Activated CD8-positive, alpha-beta T cell treated with anti-CD3 and anti-CD28 coated beads for 36 hours (primary cell): ENCODE measurements around the gene TRAPPC2. TPM values are rescaled to one million over a fixed set of nuclear protein-coding genes. Genes with fewer than 3 reads are reported as not detected.
"Not testable (repeated sequence)": the region's sequence is repeated elsewhere in the genome, so short reads cannot be mapped to it uniquely, and the experiment has no call there.

ENCODE experiments used
- ATAC-seq: fragments of 200-7000 bp; cut with Tn5 transposase; one replicate; pipeline ENCODE4 v1.10.0; 2021; ENCODE audit warnings: mild to moderate bottlenecking, moderate library complexity
- CTCF ChIA-PET: fragments of 350-600 bp; sonication (Branson Sonifier 250); formaldehyde crosslinking; loops from one replicate; lab custom pipeline; 2021; ENCODE audit warnings: antibody characterized with exemption; lab: Charles Lee
- POLR2A ChIA-PET: fragments of 350-600 bp; sonication (Branson Sonifier 250); formaldehyde crosslinking; loops from one replicate; lab custom pipeline; 2021; ENCODE audit warnings: antibody characterized with exemption; lab: Charles Lee
- DNase-seq: peaks from one replicate; pipeline ENCODE4 v3.0.0-alpha.2; 2020
- H3K27ac Mint-ChIP-seq: one replicate; pipeline ENCODE4 v1.8.0; 2021; ENCODE audit warnings: mild to moderate bottlenecking, mixed read lengths
- H3K27me3 Mint-ChIP-seq: one replicate; pipeline ENCODE4 v1.8.0; 2021; ENCODE audit warnings: mixed read lengths
- H3K36me3 Mint-ChIP-seq: one replicate; pipeline ENCODE4 v1.8.0; 2021; ENCODE audit warnings: low read depth, mixed read lengths
- H3K4me1 Mint-ChIP-seq: one replicate; pipeline ENCODE4 v1.8.0; 2021; ENCODE audit warnings: low read depth, mixed read lengths
- H3K4me3 Mint-ChIP-seq: one replicate; pipeline ENCODE4 v1.8.0; 2021; ENCODE audit warnings: mild to moderate bottlenecking, moderate library complexity, mixed read lengths
- H3K9me3 Mint-ChIP-seq: one replicate; pipeline ENCODE4 v1.8.0; 2021; ENCODE audit warnings: mixed read lengths
- CTCF ChIP-seq: fragments of 200-600 bp; IDR thresholded peaks from one replicate; pipeline ENCODE4 v1.8.0; 2022; ENCODE audit warnings: antibody characterized with exemption, mild to moderate bottlenecking
- intact Hi-C: fragments of 100-400 bp; cut with micrococcal nuclease; formaldehyde crosslinking; loops from one replicate; pipeline ENCODE4 v1.10.0; 2022
- total RNA-seq, 2 experiments: library from RNA; stranded (reverse); gene quantifications; one replicate each; pipeline ENCODE4 v1.2.3, GENCODE V29; 2021

Gene TRAPPC2
- total RNA-seq, 2 experiments from 2014 or later: 16.0 to 19.2 TPM

GRCh38 chrX:13685126-13685763 lies 49.2 kb downstream of the TRAPPC2 start:
- POLR2A ChIA-PET: interaction anchor here (1.2 to 1.3 kb wide), 2 partner anchors 12 to 25 kb away, joined by 3 read pairs; no protein-coding TSS in a partner anchor

GRCh38 chrX:13684361-13684760 lies 50.1 kb downstream of the TRAPPC2 start:
- no peaks in the 10 kb centered on the region for H3K9me3 Mint-ChIP-seq
- H3K36me3 Mint-ChIP-seq: no peaks in the 10 kb centered on the region
- peak overlapping the region; percentile 30 for H3K27ac Mint-ChIP-seq
- ChIA-PET POLR2A (interaction anchor here (1.2 kb wide), 1 partner anchor 11 kb away, joined by 3 read pairs; no protein-coding TSS in a partner anchor), CTCF (no interaction called here)
- no peak for DNase-seq
- ATAC-seq: no peak
- intact Hi-C loops: loop anchor here (10.0 kb wide), 1 partner anchor 50 kb away; the partner anchor contains the start of genes OFD1 and TRAPPC2
- no peak overlapping the region for H3K4me3 Mint-ChIP-seq
- no peak for TF ChIP-seq CTCF
- peaks cover 34% of the 10 kb centered on the region for H3K4me1 Mint-ChIP-seq
- no peaks in the 10 kb centered on the region for H3K27me3 Mint-ChIP-seq

More at GRCh38 chrX:13685126-13685763, 49.2 kb downstream of the TRAPPC2 start:
- Mint-ChIP-seq H3K4me1 (peaks cover 36% of the 10 kb centered on the region), H3K4me3 (no peak overlapping the region), H3K9me3 (no peaks in the 10 kb centered on the region), H3K36me3 (peaks cover 5% of the 10 kb centered on the region), H3K27me3 (no peaks in the 10 kb centered on the region), H3K27ac (peak overlapping the region; percentile 16)
- no peak for TF ChIP-seq CTCF
- no peak for DNase-seq
- ATAC-seq: no peak
- CTCF ChIA-PET: interaction anchor here (1.5 kb wide), 1 partner anchor 49 kb away, joined by 4 read pairs; the partner anchor contains the start of genes OFD1 and TRAPPC2
- intact Hi-C loops: loop anchor here (10.0 kb wide), 1 partner anchor 50 kb away; the partner anchor contains the start of genes OFD1 and TRAPPC2

- no peaks in the 10 kb centered on the region for H3K9me3 Mint-ChIP-seq
- H3K27me3 Mint-ChIP-seq: no peaks in the 10 kb centered on the region
- no peaks in the 10 kb centered on the region for H3K36me3 Mint-ChIP-seq
- ATAC-seq: no peak
- TF ChIP-seq CTCF: no peak
- H3K27ac Mint-ChIP-seq: no peak overlapping the region
- ChIA-PET POLR2A (no interaction called here), CTCF (no interaction called here)
- no peak overlapping the region for H3K4me3 Mint-ChIP-seq
- DNase-seq: no peak
- intact Hi-C loops: loop anchor here (10.0 kb wide), 1 partner anchor 53 kb away; the partner anchor contains the start of genes OFD1 and TRAPPC2
- peaks cover 20% of the 10 kb centered on the region for H3K4me1 Mint-ChIP-seq
Measured at GRCh38 chrX:13681595-13681994, 52.8 kb downstream of the TRAPPC2 start.

- H3K9me3 Mint-ChIP-seq, H3K36me3 Mint-ChIP-seq, DNase-seq, H3K4me1 Mint-ChIP-seq, POLR2A ChIA-PET, H3K27ac Mint-ChIP-seq, CTCF ChIA-PET, H3K4me3 Mint-ChIP-seq, H3K27me3 Mint-ChIP-seq, ATAC-seq: not testable (repeated sequence)
- intact Hi-C loops: loop anchor here (10.0 kb wide), 1 partner anchor 55 kb away; the partner anchor contains the start of genes OFD1 and TRAPPC2
Measured at GRCh38 chrX:13679700-13680099, 54.7 kb downstream of the TRAPPC2 start.

GRCh38 chrX:13676885-13677284 lies 57.5 kb downstream of the TRAPPC2 start:
- H3K36me3 Mint-ChIP-seq: peaks cover 2% of the 10 kb centered on the region
- intact Hi-C loops: no loop called here
- DNase-seq (no peak), ATAC-seq (no peak)
- no peak overlapping the region for H3K4me3 Mint-ChIP-seq
- CTCF ChIA-PET: no interaction called here
- no peaks in the 10 kb centered on the region for H3K9me3 Mint-ChIP-seq
- H3K4me1 Mint-ChIP-seq: no peaks in the 10 kb centered on the region
- TF ChIP-seq CTCF: no peak
- no peak overlapping the region for H3K27ac Mint-ChIP-seq
- POLR2A ChIA-PET: interaction anchor here (0.7 kb wide), 2 partner anchors 11 to 12 kb away, joined by 3 read pairs; no protein-coding TSS in a partner anchor
- H3K27me3 Mint-ChIP-seq: no peaks in the 10 kb centered on the region
